ENCODE results near the gene GPR68.
"Not testable (repeated sequence)": the region's sequence is repeated elsewhere in the genome, so short reads cannot be mapped to it uniquely, and the experiment has no call there.

Gene GPR68

DNA sequence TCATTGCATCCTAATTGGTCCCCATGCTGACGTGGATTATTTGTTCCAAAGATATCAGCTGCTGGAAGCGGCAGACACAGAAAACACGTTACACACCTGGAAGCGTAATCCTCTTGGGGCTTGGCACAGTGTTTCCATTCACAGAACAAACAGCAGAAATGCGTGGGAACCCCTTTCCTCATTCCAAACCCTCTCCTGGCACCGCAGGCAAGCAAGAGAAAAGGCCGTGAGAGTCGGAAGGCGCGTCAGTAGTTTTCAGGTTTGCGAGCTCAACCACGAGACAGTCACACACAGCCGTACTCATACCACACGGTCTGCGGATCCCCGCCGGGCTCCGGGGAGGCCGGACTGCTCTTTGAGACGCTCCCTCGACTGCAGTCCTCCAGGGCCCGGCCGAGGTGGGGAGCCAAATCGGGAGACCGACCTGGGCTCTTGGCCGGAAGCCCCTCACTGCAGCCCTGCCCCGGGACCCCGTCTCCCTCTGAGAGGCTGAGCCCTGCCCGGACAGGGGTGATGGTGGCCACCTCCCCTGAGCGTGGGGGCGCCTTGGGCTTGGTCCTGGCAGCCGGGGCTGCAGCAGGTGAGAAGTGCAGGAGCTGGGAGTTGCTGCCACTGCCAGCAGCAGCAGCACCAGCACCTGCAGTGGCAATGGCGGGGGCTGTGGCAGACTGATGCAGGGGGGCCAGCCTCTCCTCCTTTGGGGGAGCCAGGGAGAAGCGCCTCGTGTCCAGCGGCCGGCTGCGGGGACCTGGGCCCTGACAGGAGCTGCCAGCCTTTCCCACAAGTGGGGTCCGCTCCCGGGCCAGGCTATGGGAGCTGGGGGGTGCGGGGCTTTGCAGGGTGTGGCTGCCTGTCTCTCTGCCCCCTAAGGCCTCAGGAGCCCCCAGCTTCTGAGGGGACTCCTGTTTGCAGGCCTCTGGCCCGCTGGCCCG, 28.1 kb upstream of the GPR68 start:
- no peak for DNase-seq

DNA sequence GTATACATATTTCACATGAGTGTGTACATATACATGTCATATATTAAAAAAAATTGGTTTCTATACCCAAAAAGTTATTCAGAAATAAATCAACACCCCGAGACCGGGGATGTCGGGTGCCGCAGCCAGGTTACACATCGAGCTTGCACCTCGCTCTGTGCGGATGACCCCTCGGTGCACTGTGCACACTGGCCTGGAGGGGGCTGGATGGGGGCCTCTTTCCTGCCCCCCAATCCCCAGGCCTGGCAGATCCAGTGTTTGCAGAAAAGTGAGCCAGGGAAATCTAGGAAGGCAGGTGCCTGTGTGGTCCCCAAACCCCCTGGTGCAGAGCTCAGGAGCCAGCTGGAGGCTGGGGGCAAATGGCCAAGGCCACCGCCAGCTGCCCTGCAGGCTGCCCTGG, 27.1 kb upstream of the GPR68 start:
- DNase-seq: no peak

DNA sequence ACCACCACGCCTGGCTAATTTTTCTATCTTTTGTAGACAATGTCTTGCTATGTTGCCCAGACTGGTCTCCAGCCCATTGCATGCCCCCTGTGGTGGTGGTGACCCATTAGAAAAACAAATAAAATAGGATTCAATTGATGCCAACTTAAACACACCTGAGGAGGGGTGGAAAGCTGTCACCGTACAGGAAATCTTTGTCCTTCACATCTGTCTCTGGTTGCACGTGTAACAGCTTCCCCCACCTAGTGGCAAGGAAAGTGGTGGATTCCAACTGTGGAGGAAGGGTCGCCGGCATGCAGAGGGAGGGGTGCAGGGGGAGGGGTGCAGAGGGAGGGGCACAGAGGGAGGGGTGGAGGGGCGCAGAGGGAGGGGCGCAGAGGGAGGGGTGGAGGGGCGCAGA, 26.1 kb upstream of the GPR68 start:
- DNase-seq: no peak

- DNase-seq: no peak
These were observed 25.7 kb upstream of the GPR68 start for GRCh38 chr14:91270188-91270587.

GRCh38 chr14:91269076-91269991, 24.8 kb upstream of the GPR68 start:
- DNase-seq: no peak

GRCh38 chr14:91267965-91268437, 23.5 kb upstream of the GPR68 start:
- no peak for DNase-seq

GRCh38 chr14:91266276-91266675, 21.8 kb upstream of the GPR68 start:
- DNase-seq: not testable (repeated sequence)

GRCh38 chr14:91265404-91265803, 20.9 kb upstream of the GPR68 start:
- DNase-seq: no peak

DNA sequence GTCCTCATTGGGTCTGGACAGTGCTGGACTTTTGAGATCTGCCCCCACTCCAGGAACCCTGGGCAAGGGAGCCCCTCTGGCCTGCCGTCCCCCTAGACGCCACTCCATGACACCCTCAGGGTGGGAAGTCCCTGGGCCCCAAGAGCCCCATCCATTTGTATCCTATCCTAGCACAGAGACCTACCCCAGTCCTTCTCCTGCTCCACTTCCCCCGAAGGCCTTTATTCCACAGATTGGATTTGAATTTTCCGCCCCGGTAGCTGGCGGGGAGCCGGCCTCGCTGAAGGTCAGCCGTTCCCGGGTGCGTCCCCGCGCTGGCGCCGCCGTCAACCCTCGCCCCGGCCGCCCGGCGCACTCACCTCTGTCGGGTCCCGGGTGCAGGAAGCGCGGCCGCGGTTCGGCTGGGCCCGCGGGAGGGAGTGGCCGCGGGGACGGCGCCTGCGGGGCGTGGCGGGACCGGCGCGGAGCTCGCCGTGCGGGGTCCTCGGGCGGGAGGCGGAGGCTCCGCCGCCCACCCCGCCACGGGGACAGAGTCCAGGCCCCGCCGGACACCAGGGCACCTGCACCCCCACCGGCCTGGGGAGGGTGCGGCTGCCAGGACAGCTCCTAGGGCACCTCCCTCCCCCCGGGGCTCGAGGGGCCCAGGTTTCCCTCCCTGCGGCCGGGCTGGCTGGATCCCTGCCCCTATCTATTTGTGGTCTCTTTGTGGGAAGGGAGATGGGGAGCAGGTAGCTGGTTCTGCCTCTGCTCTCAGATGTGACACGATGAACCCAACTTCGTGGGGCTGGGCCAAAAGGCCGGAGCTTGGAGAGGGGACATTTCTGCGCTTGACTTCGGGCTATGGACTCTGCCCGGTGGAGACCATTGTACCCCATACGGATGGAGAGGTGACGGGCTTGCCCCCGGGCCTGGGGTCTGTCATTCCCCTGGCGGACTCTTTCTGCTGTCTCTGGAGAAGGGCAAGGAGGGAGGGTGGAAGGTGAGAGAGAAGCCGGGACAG, 19.9 kb upstream of the GPR68 start:
- no peak for DNase-seq

GRCh38 chr14:91263329-91263728, 18.8 kb upstream of the GPR68 start:
- no peak for DNase-seq

GRCh38 chr14:91261986-91262549, 17.6 kb upstream of the GPR68 start:
- DNase-seq: no peak

DNA sequence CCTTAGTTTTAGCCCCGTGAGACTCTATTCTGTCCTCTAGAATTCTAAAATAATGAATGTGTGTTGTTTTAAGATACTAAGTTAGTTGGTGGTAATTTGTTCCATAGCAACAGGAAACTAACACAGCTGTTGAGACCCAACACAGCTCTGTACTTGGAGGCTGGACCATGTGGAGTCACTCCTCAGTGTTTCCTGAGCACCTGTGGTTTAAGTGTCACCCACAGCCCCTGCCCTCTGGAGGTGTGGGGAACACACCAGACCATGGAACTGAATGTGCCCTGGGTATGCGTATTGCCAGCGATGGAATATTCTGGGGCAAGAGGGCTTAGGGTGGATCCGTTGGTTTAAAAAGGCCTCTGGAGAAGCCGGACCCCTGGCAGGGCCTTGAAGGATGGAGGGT, 16.6 kb upstream of the GPR68 start:
- no peak for DNase-seq

DNA sequence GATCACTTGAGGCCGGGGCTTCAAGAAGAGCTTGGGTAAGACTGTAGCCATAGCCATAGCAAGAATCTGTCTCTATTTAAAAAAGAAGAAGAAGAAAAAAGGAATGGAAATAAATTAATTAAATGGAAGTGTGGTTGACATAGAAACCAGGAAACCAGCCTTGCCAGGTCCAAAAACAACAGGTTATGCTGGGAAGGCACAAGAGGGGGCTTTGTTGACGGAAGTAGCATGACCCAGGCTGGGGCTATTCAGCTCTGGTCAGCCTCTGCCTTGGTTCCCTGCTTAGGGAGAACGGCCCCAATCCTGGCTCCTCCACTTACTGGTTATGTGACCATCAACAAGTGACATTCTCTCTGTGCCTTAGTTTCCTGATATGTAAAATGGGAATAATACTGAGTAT, 14.4 kb upstream of the GPR68 start:
- DNase-seq: no peak

DNA sequence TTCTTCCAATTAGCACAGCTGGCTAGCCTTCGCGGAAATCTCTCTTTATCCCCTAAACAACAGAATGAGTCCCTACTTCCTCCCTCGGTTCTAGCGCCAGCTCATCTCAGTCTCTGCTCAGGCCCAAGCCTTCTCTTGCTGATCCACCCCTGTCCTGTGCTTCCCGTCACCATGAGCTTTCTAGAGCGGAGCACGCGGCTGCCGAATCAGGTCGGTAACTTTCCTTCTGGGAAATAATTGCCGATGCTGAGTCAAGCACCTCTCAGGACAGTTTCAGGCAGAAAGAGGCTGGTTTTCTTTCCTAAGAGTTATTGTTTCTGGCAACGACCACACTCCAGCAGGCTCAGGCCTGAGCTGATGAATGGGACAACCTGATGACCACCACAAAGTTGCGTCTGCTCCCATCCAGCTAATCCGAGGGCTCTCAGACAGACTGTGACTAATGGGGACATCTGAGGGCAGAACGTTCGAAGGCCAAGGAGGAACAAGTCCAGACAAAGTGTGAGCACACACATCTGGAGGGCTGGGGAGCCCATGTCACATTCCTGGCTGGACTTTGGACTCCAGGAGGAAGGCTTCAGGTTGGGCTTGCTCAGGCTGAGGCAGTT, 13.6 kb upstream of the GPR68 start:
- DNase-seq: no peak

GRCh38 chr14:91257328-91258010, 13.0 kb upstream of the GPR68 start:
- DNase-seq: no peak

- DNase-seq: no peak
These were observed 12.2 kb upstream of the GPR68 start for GRCh38 chr14:91256661-91257060.

- DNase-seq: no peak
These were observed 10.7 kb upstream of the GPR68 start for GRCh38 chr14:91255026-91255695.

DNA sequence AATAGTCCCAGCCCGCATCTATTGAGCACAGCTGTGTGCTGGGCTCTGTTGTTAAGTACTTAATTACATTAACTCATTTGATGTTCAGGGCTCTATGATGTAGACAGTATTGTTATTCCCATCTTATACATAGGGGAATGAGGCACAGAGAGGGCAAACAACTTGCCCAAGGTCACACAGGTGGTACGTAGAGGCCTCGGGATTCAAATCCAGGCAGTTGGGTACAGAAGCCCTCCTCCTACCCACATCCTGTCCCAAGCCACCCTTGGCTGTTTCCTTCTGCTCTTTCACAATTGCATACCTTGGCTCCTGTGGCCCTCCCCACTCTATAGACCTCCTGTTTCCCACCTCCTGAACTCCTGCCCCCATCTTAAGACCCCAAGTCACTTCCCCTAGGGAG, 10.0 kb upstream of the GPR68 start:
- no peak for DNase-seq

- no peak for DNase-seq
These were observed 9.4 kb upstream of the GPR68 start for GRCh38 chr14:91253795-91254323.

Data from NCI-H187 (cell line).